CD14-positive monocyte (primary cell): ENCODE measurements around the gene TNNT3. TPM values are rescaled to one million over a fixed set of nuclear protein-coding genes. Genes with fewer than 3 reads are reported as not detected.
A peak's percentile ranks its signal among the peaks of the same experiment; 100 is the strongest.

Source experiments
- DNase-seq, 3 donors: peaks; one replicate each; pipeline ENCODE4 v3.0.0-alpha.2; 2011 to 2022
- H2AFZ ChIP-seq: 2 replicates; pipeline ENCODE4 v1.6.0; 2012; ENCODE audit warnings: mild to moderate bottlenecking, low read depth, low read length, inconsistent platforms; ENCODE audit not compliant: insufficient read depth, poor library complexity, severe bottlenecking
- H3K27ac ChIP-seq, 2 donors: 1 replicate in 1 of 2; 2 replicates in 1 of 2; pipeline ENCODE4 v1.5.1; 2012 to 2013; ENCODE audit warnings: low read length in 2 of 2, control low read depth in 1 of 2, inconsistent platforms in 1 of 2, low read depth in 1 of 2, mild to moderate bottlenecking in 1 of 2
- H3K27me3 ChIP-seq, 2 donors: one replicate each; pipeline versions ENCODE4 v1.6.0 to v1.6.1; 2011 to 2013; ENCODE audit warnings: low read length in 2 of 2; ENCODE audit not compliant: control insufficient read depth in 2 of 2, insufficient read depth in 2 of 2
- H3K36me3 ChIP-seq, 2 donors: replicated peaks in 1 of 2; 1 replicate in 1 of 2; 2 replicates in 1 of 2; pipeline versions ENCODE4 v1.5.1 to v1.6.1; 2012 to 2013; ENCODE audit warnings: low read length in 2 of 2, control low read depth in 1 of 2, inconsistent platforms in 1 of 2, mild to moderate bottlenecking in 1 of 2; ENCODE audit not compliant: insufficient read depth in 2 of 2, control insufficient read depth in 1 of 2
- H3K4me1 ChIP-seq, 2 donors: 1 replicate in 1 of 2; 2 replicates in 1 of 2; pipeline versions ENCODE4 v1.5.1 to v1.6.1; 2012 to 2013; ENCODE audit warnings: low read length in 2 of 2, control low read depth in 1 of 2, inconsistent platforms in 1 of 2, mild to moderate bottlenecking in 1 of 2, moderate library complexity in 1 of 2; ENCODE audit not compliant: insufficient read depth in 2 of 2, control insufficient read depth in 1 of 2
- H3K4me2 ChIP-seq: replicated peaks from 2 replicates; pipeline ENCODE3; 2012; ENCODE audit warnings: low read length, moderate library complexity, mild to moderate bottlenecking; ENCODE audit not compliant: poor library complexity, severe bottlenecking; ENCODE audit errors: extremely low read depth
- H3K4me3 ChIP-seq, 3 experiments: fragments of 200-600 bp in 1 of 3; sonication (generic) in 1 of 3; replicated peaks in 1 of 3; 1 replicate in 2 of 3; 2 replicates in 1 of 3; pipeline ENCODE4 v1.5.1; 2011 to 2013; ENCODE audit warnings: low read length in 3 of 3, mild to moderate bottlenecking in 3 of 3, control low read depth in 2 of 3, low read depth in 2 of 3, inconsistent platforms in 1 of 3, moderate library complexity in 1 of 3
- H3K79me2 ChIP-seq: 2 replicates; pipeline ENCODE4 v1.6.0; 2012; ENCODE audit warnings: mild to moderate bottlenecking, control low read depth, inconsistent platforms, low read length, moderate library complexity; ENCODE audit not compliant: insufficient read depth
- H3K9ac ChIP-seq: 2 replicates; pipeline ENCODE4 v1.6.0; 2017; ENCODE audit warnings: low read length, mild to moderate bottlenecking; ENCODE audit not compliant: insufficient read depth, poor library complexity, severe bottlenecking
- H3K9me3 ChIP-seq, 2 donors: replicated peaks in 1 of 2; 1 replicate in 1 of 2; 2 replicates in 1 of 2; pipeline versions ENCODE4 v1.5.1 to v1.6.1; 2012 to 2013; ENCODE audit warnings: low read length in 2 of 2, control low read depth in 1 of 2; ENCODE audit not compliant: control insufficient read depth in 1 of 2, insufficient read depth in 1 of 2
- H4K20me1 ChIP-seq: 2 replicates; pipeline ENCODE4 v1.6.0; 2012; ENCODE audit warnings: mild to moderate bottlenecking, low read length, control low read depth, moderate library complexity; ENCODE audit not compliant: insufficient read depth
- H3K27ac Mint-ChIP-seq, 7 donors: one replicate each; pipeline ENCODE4 v1.8.0; 2020; ENCODE audit warnings: mild to moderate bottlenecking in 7 of 7, mixed read lengths in 7 of 7, moderate library complexity in 6 of 7, inconsistent platforms in 2 of 7
- H3K27me3 Mint-ChIP-seq, 3 donors: one replicate each; pipeline ENCODE4 v1.8.0; 2021 to 2022; ENCODE audit warnings: low read depth in 3 of 3, mild to moderate bottlenecking in 3 of 3, mixed read lengths in 3 of 3, moderate library complexity in 3 of 3, inconsistent platforms in 1 of 3
- H3K36me3 Mint-ChIP-seq, 2 donors: one replicate each; pipeline ENCODE4 v1.8.0; 2020; ENCODE audit warnings: mixed read lengths in 2 of 2, inconsistent platforms in 1 of 2, mild to moderate bottlenecking in 1 of 2
- H3K4me1 Mint-ChIP-seq: one replicate; pipeline ENCODE4 v1.8.0; 2020; ENCODE audit warnings: mild to moderate bottlenecking, mixed read lengths
- H3K4me3 Mint-ChIP-seq, 2 donors: one replicate each; pipeline ENCODE4 v1.8.0; 2020; ENCODE audit warnings: mild to moderate bottlenecking in 2 of 2, mixed read lengths in 2 of 2, moderate library complexity in 1 of 2
- H3K9me3 Mint-ChIP-seq, 7 donors: one replicate each; pipeline ENCODE4 v1.8.0; 2020 to 2022; ENCODE audit warnings: mixed read lengths in 7 of 7, mild to moderate bottlenecking in 6 of 7, moderate library complexity in 6 of 7, inconsistent platforms in 2 of 7
- CTCF ChIP-seq: fragments of 200-600 bp; IDR thresholded peaks from one replicate; pipeline ENCODE4 v1.8.0; 2022; ENCODE audit warnings: antibody characterized with exemption, mild to moderate bottlenecking
- WGBS: methylation state at CpG from one replicate; pipeline ENCODE4 v1.1.5; 2013; ENCODE audit warnings: missing lambda C conversion rate; ENCODE audit not compliant: insufficient coverage; 5-methylcytosine and 5-hydroxymethylcytosine counted together
- intact Hi-C, 2 donors: fragments of 100-400 bp; cut with micrococcal nuclease; formaldehyde crosslinking; loops; one replicate each; pipeline versions ENCODE4 v1.15.0 to v1.15.1; 2023
- polyA plus RNA-seq, 3 donors: library from polyadenylated mRNA; depleted of rRNA in 1 of 3; unstranded in 2 of 3; stranded (reverse) in 1 of 3; fragments of 300-500 nt in 2 of 3; fragments of >200 nt in 1 of 3; fragmentation: Illumina TruSeq in 2 of 3; gene quantifications; 1 replicate in 2 of 3; 2 replicates in 1 of 3; pipeline ENCODE4 v1.2.3, GENCODE V29; 2012 to 2021

Gene TNNT3
- polyA plus RNA-seq, 3 donors: 1.4 TPM; not detected in 2

GRCh38 chr11:1970956-1971355, 51.5 kb downstream of the TNNT3 start:
- H3K4me1 Mint-ChIP-seq: no peaks in the 10 kb centered on the region
- WGBS: no CpG with 5 or more reads among the region's 15 CpGs
- H3K4me3 Mint-ChIP-seq: peak overlapping the region in 1 of 2 donors; percentile 9
- no peak overlapping the region for H3K4me3 ChIP-seq
- no peak for DNase-seq
- intact Hi-C loops: no loop called here
- no peaks in the 10 kb centered on the region for H3K4me1 ChIP-seq
- no peak for TF ChIP-seq CTCF
- H3K4me2 ChIP-seq: no peak overlapping the region
- no peaks in the 10 kb centered on the region for H3K36me3 ChIP-seq
- H3K9me3 ChIP-seq: no peaks in the 10 kb centered on the region
- H2AFZ ChIP-seq: no peak overlapping the region
- H3K27me3 ChIP-seq: no peaks in the 10 kb centered on the region
- H3K9ac ChIP-seq: no peak overlapping the region
- H3K9me3 Mint-ChIP-seq: no peaks in the 10 kb centered on the region
- no peaks in the 10 kb centered on the region for H3K79me2 ChIP-seq
- H3K27ac ChIP-seq: no peak overlapping the region
- no peaks in the 10 kb centered on the region for H4K20me1 ChIP-seq
- H3K36me3 Mint-ChIP-seq: no peaks in the 10 kb centered on the region
- peaks cover 0 to 2% (median 0%) of the 10 kb centered on the region in 3 donors for H3K27me3 Mint-ChIP-seq
- H3K27ac Mint-ChIP-seq: no peak overlapping the region

DNA sequence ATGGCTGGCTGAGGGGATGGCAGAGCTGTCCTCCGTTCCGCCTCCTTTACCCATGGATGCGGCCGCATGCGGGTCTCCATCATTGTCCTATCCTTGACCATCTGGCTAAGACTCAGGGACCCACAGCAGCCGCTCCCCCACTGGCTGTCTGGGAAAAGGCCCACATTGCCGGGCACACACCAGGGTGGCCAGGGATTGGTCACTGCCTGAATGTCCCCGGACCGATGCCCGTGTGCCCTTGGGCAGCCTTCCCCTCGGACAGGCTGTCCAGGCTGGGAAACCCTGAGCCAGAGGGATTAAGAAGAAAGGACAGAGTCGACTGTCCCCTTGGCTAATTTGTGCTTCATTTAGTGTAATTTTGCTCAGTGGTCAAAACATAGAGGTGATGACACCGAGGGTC, 55.7 kb downstream of the TNNT3 start:
- Histone ChIP-seq H3K27me3 (no peaks in the 10 kb centered on the region), H3K4me3 (no peak overlapping the region), H3K79me2 (no peaks in the 10 kb centered on the region), H4K20me1 (no peaks in the 10 kb centered on the region), H3K27ac (no peak overlapping the region), H3K36me3 (no peaks in the 10 kb centered on the region), H3K9ac (no peak overlapping the region), H3K9me3 (no peaks in the 10 kb centered on the region), H3K4me1 (no peaks in the 10 kb centered on the region), H2AFZ (no peak overlapping the region), H3K4me2 (no peak overlapping the region)
- intact Hi-C loops: no loop called here
- no peak overlapping the region for H3K27ac Mint-ChIP-seq
- no peak for TF ChIP-seq CTCF
- no peak overlapping the region for H3K4me3 Mint-ChIP-seq
- H3K9me3 Mint-ChIP-seq: no peaks in the 10 kb centered on the region
- DNase-seq: no peak
- H3K27me3 Mint-ChIP-seq: peaks cover 0 to 2% (median 0%) of the 10 kb centered on the region in 3 donors
- H3K36me3 Mint-ChIP-seq: no peaks in the 10 kb centered on the region
- H3K4me1 Mint-ChIP-seq: no peaks in the 10 kb centered on the region
- no CpG with 5 or more reads among the region's 13 CpGs for WGBS
